ENCODE data around the gene MORC4.

GRCh38 chrX:106901341-106901740 is 98.7 kb downstream of the MORC4 start:
- TF ChIP-seq, protein P1, sequence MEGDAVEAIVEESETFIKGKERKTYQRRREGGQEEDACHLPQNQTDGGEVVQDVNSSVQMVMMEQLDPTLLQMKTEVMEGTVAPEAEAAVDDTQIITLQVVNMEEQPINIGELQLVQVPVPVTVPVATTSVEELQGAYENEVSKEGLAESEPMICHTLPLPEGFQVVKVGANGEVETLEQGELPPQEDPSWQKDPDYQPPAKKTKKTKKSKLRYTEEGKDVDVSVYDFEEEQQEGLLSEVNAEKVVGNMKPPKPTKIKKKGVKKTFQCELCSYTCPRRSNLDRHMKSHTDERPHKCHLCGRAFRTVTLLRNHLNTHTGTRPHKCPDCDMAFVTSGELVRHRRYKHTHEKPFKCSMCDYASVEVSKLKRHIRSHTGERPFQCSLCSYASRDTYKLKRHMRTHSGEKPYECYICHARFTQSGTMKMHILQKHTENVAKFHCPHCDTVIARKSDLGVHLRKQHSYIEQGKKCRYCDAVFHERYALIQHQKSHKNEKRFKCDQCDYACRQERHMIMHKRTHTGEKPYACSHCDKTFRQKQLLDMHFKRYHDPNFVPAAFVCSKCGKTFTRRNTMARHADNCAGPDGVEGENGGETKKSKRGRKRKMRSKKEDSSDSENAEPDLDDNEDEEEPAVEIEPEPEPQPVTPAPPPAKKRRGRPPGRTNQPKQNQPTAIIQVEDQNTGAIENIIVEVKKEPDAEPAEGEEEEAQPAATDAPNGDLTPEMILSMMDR (IDR thresholded peaks at IDR 0.05) = no peak
- no peak for TF ChIP-seq POLR2A (IDR thresholded peaks at IDR 0.05)
